Right kidney (tissue), 1 donor: ENCODE results near the gene MLYCD.
A peak's percentile ranks its signal among the peaks of the same experiment; 100 is the strongest.
"Not testable (repeated sequence)": the region's sequence is repeated elsewhere in the genome, so short reads cannot be mapped to it uniquely, and the experiment has no call there.

ENCODE experiments used
- DNase-seq: peaks from one replicate; pipeline ENCODE4 v3.0.0-alpha.2; 2016

Gene MLYCD

GRCh38 chr16:83940119-83940518 is 41.2 kb downstream of the MLYCD start:
- no peak for DNase-seq

- no peak for DNase-seq
Measured at GRCh38 chr16:83940630-83941378, 41.9 kb downstream of the MLYCD start.

GRCh38 chr16:83941546-83941945 is 42.6 kb downstream of the MLYCD start:
- not testable (repeated sequence) for DNase-seq

GRCh38 chr16:83942074-83942473 is 43.2 kb downstream of the MLYCD start:
- DNase-seq = no peak

GRCh38 chr16:83942815-83943515 is 44.0 kb downstream of the MLYCD start:
- DNase-seq = no peak

GRCh38 chr16:83943516-83944050 is 44.7 kb downstream of the MLYCD start:
- DNase-seq = no peak

- DNase-seq = no peak
Measured at GRCh38 chr16:83945587-83945986, 46.7 kb downstream of the MLYCD start.

- DNase-seq = no peak
Measured at GRCh38 chr16:83946154-83946780, 47.4 kb downstream of the MLYCD start.

GRCh38 chr16:83946781-83947566 is 48.1 kb downstream of the MLYCD start:
- no peak for DNase-seq

- no peak for DNase-seq
Measured at GRCh38 chr16:83947642-83948234, 48.8 kb downstream of the MLYCD start.

- DNase-seq = no peak
Measured at GRCh38 chr16:83948914-83949723, 50.2 kb downstream of the MLYCD start.

- DNase-seq = no peak
Measured at GRCh38 chr16:83949724-83950001, 50.7 kb downstream of the MLYCD start.

GRCh38 chr16:83950862-83951399 is 52.0 kb downstream of the MLYCD start:
- DNase-seq = not testable (repeated sequence)

GRCh38 chr16:83951544-83951943 is 52.6 kb downstream of the MLYCD start:
- no peak for DNase-seq

GRCh38 chr16:83952587-83952939 is 53.6 kb downstream of the MLYCD start:
- DNase-seq = no peak

- DNase-seq = peak; percentile 62
Measured at GRCh38 chr16:83952940-83953795, 54.3 kb downstream of the MLYCD start, which contains the start of gene OSGIN1. Gene OSGIN1, plus strand, starts transcription at chr16:83953240. Its CDS starts 4,432 bp downstream, at chr16:83957672.

- DNase-seq = no peak
Measured at GRCh38 chr16:83953796-83954576, 55.1 kb downstream of the MLYCD start.

- no peak for DNase-seq
Measured at GRCh38 chr16:83954577-83955016, 55.7 kb downstream of the MLYCD start.
